ENCODE measurements around the gene COL11A2. TPM values are rescaled to one million over a fixed set of nuclear protein-coding genes. Genes with fewer than 3 reads are reported as not detected.
"Not testable (repeated sequence)": the region's sequence is repeated elsewhere in the genome, so short reads cannot be mapped to it uniquely, and the experiment has no call there.

The COL11A2 gene
- 0.96 and 1.1 TPM in 2 replicates for total RNA-seq (2014; rRNA removed)
- polyA plus RNA-seq (2012), result 0.96 TPM

DNA sequence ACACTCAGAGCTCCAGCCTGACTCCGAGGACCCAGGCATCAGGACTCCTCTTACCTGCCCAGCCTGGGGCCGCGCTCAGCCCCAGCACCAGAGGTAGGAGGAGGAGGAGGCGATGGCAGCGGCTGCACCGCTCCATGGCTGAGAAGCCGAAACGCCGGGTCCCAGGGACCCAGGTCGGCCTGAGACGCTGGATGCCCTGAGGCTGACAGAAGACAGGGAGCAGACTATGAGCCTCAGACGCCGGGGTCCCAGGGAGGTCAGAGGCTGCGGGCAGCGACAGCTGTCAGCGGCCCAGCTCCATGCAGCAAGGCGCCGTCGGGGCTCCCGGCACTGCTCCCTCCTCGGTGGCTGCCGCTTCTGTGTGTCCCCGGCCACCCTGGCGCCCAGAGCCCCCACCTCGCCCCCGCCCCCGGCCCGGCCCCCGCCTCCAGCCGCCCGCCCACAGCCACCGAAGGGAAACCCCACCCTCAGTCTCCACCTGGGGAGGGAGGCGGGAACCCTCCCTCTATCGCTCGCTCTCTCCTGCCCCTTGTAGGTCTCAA is at the start of gene COL11A2:
Gene COL11A2, minus strand, starts transcription at position 363 of the 542 bp plus-strand sequence. Its CDS starts 227 bp downstream, at position 136.
- DNase-seq (ENCODE audit: low read depth), result no peak

DNA sequence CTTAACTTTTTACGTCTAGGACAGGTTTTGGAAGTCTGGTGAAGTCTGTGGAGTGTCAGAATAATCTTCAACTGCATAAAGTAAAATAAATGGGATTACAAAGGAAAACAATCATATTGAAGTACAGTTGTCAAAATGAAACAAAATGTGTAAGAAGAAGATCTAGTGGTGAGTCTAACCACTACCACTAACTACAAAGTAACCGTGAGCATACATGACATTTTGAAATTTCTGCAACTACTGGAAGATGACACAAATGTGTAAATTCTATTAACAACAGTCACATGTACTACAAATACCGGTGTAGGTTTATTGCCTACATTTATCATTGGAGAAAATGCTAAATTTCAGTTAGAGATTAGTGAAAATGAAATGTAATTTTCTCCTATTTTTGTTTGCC is 49.7 kb upstream of the COL11A2 start:
- no peak for DNase-seq (ENCODE audit: low read depth)

- no peak for DNase-seq (ENCODE audit: low read depth)
Measured at GRCh38 chr6:33237741-33238140, 45.5 kb upstream of the COL11A2 start.

GRCh38 chr6:33236852-33237251 is 44.6 kb upstream of the COL11A2 start:
- no peak for DNase-seq (ENCODE audit: low read depth)

- no peak for DNase-seq (ENCODE audit: low read depth)
Measured at GRCh38 chr6:33236328-33236727, 44.1 kb upstream of the COL11A2 start.

GRCh38 chr6:33235221-33235634 is 43.0 kb upstream of the COL11A2 start:
- DNase-seq (ENCODE audit: low read depth), result no peak

- not testable (repeated sequence) for DNase-seq (ENCODE audit: low read depth)
Measured at GRCh38 chr6:33226503-33227120, 34.3 kb upstream of the COL11A2 start.

DNA sequence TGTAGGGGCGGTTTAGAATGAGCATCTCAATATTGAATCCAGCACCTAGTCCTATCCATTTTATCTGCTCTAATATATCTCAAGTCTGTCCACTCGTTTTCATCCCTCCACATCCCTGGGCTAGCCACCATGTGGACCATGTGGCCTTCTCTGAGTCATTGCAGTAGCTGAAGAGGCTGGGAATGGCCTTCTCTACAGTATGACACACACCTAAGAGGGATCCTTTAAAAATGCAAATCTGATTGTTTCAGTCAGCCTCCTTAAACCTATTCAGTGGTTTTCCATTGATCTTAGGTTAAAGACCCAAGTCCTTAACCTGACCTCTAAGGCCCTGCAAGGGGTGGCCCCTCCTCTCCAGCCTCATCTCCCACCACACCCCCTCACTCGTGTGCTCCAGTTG is 25.4 kb upstream of the COL11A2 start:
- no peak for DNase-seq (ENCODE audit: low read depth)

- DNase-seq (ENCODE audit: low read depth), result no peak
Measured at GRCh38 chr6:33217246-33217645, 25.0 kb upstream of the COL11A2 start.

DNA sequence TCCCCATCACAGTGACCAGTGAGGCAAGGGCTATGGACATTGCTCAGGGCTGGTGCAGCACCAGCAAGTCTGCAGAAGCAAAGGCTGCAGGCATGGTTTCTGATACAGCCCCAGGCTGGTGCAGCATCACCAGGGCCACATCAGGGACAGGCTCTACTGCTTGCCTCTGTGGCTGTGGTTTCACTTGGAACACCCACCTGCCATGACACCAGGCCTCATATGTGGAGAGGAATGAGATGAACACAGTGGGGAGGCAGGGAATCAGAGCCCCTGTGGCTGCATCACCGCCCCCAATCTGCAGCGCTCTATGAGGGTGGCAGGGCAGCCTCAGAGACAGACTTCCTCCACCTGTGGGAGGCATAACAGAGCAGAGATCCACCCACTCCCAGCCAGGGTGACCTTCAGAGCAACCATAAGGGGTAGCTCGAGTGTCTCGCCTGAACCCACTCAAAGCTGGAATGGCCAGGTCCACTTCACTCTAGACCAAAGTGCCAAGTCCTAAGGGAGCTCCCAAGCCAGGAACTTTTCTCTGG is 23.9 kb upstream of the COL11A2 start:
- no peak for DNase-seq (ENCODE audit: low read depth)

GRCh38 chr6:33215271-33216116 is 23.2 kb upstream of the COL11A2 start:
- DNase-seq (ENCODE audit: low read depth), result no peak

DNA sequence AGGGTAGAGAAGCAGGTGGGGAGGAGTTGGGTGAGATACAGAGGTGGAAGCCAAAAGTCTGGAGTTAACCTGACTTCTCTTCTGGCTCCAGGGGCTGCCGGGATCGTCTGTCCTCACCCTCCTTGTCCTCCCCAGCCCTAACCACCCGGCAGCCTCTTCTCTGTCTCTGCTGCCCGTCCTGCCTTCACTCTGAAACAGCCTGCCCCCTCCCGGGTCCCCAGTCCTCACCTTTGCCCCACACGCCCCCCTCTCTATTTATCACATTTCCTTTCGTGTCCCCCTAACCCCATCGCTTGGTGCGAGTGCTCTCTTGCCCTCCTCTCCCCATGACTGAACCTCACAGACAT is 21.7 kb upstream of the COL11A2 start:
- DNase-seq (ENCODE audit: low read depth), result no peak

DNA sequence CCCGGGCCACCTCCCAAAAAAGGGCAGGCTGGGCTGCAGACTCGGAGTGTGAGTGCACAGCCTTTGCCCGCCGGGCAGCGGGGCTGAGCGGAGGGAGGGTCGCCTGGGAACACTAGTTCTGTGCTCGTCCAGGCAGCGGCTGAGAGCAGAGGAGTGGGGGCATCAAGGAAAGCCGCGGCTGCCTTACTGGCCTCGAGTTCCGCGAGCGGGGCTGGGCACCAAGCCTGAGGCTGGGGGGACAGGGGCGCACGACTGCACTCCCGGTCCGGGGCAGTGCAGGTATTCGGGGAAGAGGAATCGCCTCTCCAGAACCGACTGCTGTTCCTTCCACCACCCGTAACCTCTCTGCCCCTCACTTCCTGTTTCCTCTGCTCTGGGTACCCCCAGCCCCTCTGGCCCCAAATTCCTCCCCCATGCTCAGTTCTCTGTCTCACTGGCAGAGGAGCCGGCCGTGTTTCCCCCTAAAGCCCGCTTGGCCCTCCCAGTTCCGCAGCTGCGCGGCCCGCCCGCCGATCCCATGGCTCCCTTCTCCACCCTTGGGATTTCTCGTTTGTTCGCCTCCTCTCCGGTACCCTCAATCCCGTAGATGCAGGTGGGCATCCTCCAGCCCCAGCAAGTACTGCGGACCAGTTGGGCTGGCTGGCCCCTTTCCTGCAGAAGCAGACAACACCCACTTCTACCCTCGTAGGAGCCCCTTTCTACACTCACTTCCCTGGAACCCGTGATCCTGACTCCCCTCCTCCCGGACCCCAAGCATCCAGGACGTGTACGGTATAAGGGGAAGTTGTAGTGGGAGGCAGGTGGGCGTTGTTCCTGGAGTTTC is 21.1 kb upstream of the COL11A2 start:
- no peak for DNase-seq (ENCODE audit: low read depth)

- no peak for DNase-seq (ENCODE audit: low read depth)
Measured at GRCh38 chr6:33212857-33213165, 20.5 kb upstream of the COL11A2 start.

GRCh38 chr6:33211666-33212422 is 19.6 kb upstream of the COL11A2 start:
- DNase-seq (ENCODE audit: low read depth), result no peak

GRCh38 chr6:33211136-33211535 is 18.9 kb upstream of the COL11A2 start:
- DNase-seq (ENCODE audit: low read depth), result no peak

- DNase-seq (ENCODE audit: low read depth), result no peak
Measured at GRCh38 chr6:33209856-33210255, 17.6 kb upstream of the COL11A2 start.

- DNase-seq (ENCODE audit: low read depth), result peak; percentile 72
Measured at GRCh38 chr6:33208091-33208967, 16.1 kb upstream of the COL11A2 start, which contains the start of gene RING1. Gene RING1 (plus strand): TSS chr6:33208500. CDS start chr6:33208823, 323 bp downstream.

- DNase-seq (ENCODE audit: low read depth), result peak; percentile 45
Measured at GRCh38 chr6:33207552-33208090, 15.4 kb upstream of the COL11A2 start.
